NT2/D1 (cell line): Measurements from ENCODE around the gene ALDH7A1.

ENCODE experiments used
- SUZ12 ChIP-seq: IDR thresholded peaks from 2 replicates; pipeline ENCODE4 v1.6.1; 2011; ENCODE audit not compliant: insufficient read length, insufficient read depth; ENCODE audit errors: extremely low read depth
- YY1 ChIP-seq: IDR thresholded peaks from 2 replicates; pipeline ENCODE4 v1.6.1; 2011; ENCODE audit not compliant: insufficient read length, insufficient read depth

DNA sequence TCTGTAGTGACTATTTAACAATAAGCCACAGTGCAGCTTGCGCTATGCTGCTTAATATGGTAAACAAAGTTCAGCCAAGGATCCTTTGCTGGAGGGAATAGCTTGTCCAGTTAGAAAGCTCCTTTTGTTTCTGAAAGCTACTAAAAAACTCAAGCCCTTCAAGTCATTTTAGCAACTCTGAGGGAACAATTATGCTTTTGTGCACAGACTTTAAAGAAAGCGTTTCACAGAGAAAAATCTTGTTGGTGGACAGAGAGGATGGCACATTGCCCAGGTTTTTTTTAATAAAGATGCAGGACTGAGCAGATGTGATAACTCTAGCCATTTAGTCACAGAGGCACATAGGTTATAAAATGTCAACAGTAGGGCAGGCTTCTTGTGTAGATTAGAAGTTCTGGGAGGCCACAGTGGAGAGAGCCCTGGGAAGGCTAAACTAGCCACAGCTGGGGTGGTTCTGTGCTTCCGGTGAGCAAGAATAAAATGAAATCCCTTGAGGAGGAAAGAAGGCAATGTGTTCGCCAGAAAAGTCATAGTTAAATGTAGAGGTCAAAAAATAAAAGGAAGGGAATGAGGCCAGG lies 63.4 kb downstream of the ALDH7A1 start:
- no peak for TF ChIP-seq YY1
- no peak for TF ChIP-seq SUZ12
